ENCODE measurements around the gene CHRNA5. TPM values are rescaled to one million over a fixed set of nuclear protein-coding genes. Genes with fewer than 3 reads are reported as not detected.
"Not testable (repeated sequence)": the region's sequence is repeated elsewhere in the genome, so short reads cannot be mapped to it uniquely, and the experiment has no call there.

Gene CHRNA5
- 0.11 TPM in 1 of 2 replicates, not detected in the other for total RNA-seq (2014; rRNA removed; shearing (Covaris generic); ENCODE audit: low replicate concordance)

GRCh38 chr15:78565097-78565950 lies at the start of gene CHRNA5:
Gene CHRNA5 (plus strand): TSS chr15:78565520. CDS start chr15:78565720, 200 bp downstream.
- DNase-seq = peak; percentile 49
- Histone ChIP-seq H3K4me3 (ENCODE audit: low read length) (peak within 1 kb of the TSS; percentile 54), H4K20me1 (ENCODE audit: insufficient read depth, low read depth, low read length) (no peaks in the 10 kb centered on the region), H3K9me2 (replicated peaks; ENCODE audit: insufficient read depth, low read length) (no peaks in the 10 kb centered on the region), H3K27me3 (ENCODE audit: low read length) (no peaks in the 10 kb centered on the region), H3K4me1 (ENCODE audit: low read length) (peaks cover 10% of the 10 kb centered on the region), H3K27ac (ENCODE audit: low read length) (no peak within 1 kb of the TSS), H3K36me3 (ENCODE audit: insufficient read depth, low read length) (no peaks in the 10 kb centered on the region), H3K79me2 (ENCODE audit: low read length) (no peaks in the 10 kb centered on the region), H3K4me2 (ENCODE audit: low read depth, low read length, poor library complexity, severe bottlenecking) (peak within 1 kb of the TSS; percentile 61), H3K9me3 (ENCODE audit: low read length) (no peaks in the 10 kb centered on the region), H3K9ac (ENCODE audit: low read length) (peak within 1 kb of the TSS; percentile 62), H2AFZ (ENCODE audit: low read length) (peak within 1 kb of the TSS; percentile 75)

GRCh38 chr15:78520035-78520434 lies 45.3 kb upstream of the CHRNA5 start:
- not testable (repeated sequence) for H3K27ac ChIP-seq (ENCODE audit: low read length); H3K27me3 ChIP-seq (ENCODE audit: low read length); H3K4me3 ChIP-seq (ENCODE audit: low read length); H3K4me2 ChIP-seq (ENCODE audit: low read depth, low read length, poor library complexity, severe bottlenecking); H3K9ac ChIP-seq (ENCODE audit: low read length); H3K79me2 ChIP-seq (ENCODE audit: low read length); H4K20me1 ChIP-seq (ENCODE audit: insufficient read depth, low read depth, low read length); H3K9me2 ChIP-seq (replicated peaks; ENCODE audit: insufficient read depth, low read length); H2AFZ ChIP-seq (ENCODE audit: low read length); H3K36me3 ChIP-seq (ENCODE audit: insufficient read depth, low read length); H3K4me1 ChIP-seq (ENCODE audit: low read length); DNase-seq; H3K9me3 ChIP-seq (ENCODE audit: low read length)

- no peaks in the 10 kb centered on the region for H3K36me3 ChIP-seq (ENCODE audit: insufficient read depth, low read length)
- DNase-seq = peak; percentile 11
- no peaks in the 10 kb centered on the region for H3K27me3 ChIP-seq (ENCODE audit: low read length)
- no peaks in the 10 kb centered on the region for H4K20me1 ChIP-seq (ENCODE audit: insufficient read depth, low read depth, low read length)
- H2AFZ ChIP-seq (ENCODE audit: low read length) = no peak overlapping the region
- no peak overlapping the region for H3K27ac ChIP-seq (ENCODE audit: low read length)
- no peak overlapping the region for H3K4me2 ChIP-seq (ENCODE audit: low read depth, low read length, poor library complexity, severe bottlenecking)
- no peaks in the 10 kb centered on the region for H3K79me2 ChIP-seq (ENCODE audit: low read length)
- no peaks in the 10 kb centered on the region for H3K9me2 ChIP-seq (replicated peaks; ENCODE audit: insufficient read depth, low read length)
- no peaks in the 10 kb centered on the region for H3K4me1 ChIP-seq (ENCODE audit: low read length)
- H3K9me3 ChIP-seq (ENCODE audit: low read length) = no peaks in the 10 kb centered on the region
- no peak overlapping the region for H3K9ac ChIP-seq (ENCODE audit: low read length)
- no peak overlapping the region for H3K4me3 ChIP-seq (ENCODE audit: low read length)
Measured at GRCh38 chr15:78524230-78524629, 41.1 kb upstream of the CHRNA5 start.

- no peak for DNase-seq
- Histone ChIP-seq H4K20me1 (ENCODE audit: insufficient read depth, low read depth, low read length) (no peaks in the 10 kb centered on the region), H3K4me2 (ENCODE audit: low read depth, low read length, poor library complexity, severe bottlenecking) (no peak overlapping the region), H3K36me3 (ENCODE audit: insufficient read depth, low read length) (no peaks in the 10 kb centered on the region), H3K9me2 (replicated peaks; ENCODE audit: insufficient read depth, low read length) (no peaks in the 10 kb centered on the region), H3K27ac (ENCODE audit: low read length) (no peak overlapping the region), H3K9me3 (ENCODE audit: low read length) (no peaks in the 10 kb centered on the region), H3K27me3 (ENCODE audit: low read length) (no peaks in the 10 kb centered on the region), H3K79me2 (ENCODE audit: low read length) (no peaks in the 10 kb centered on the region), H3K4me3 (ENCODE audit: low read length) (no peak overlapping the region), H3K4me1 (ENCODE audit: low read length) (no peaks in the 10 kb centered on the region; the same call in 1 of the 2 replicates), H2AFZ (ENCODE audit: low read length) (no peak overlapping the region), H3K9ac (ENCODE audit: low read length) (no peak overlapping the region)
Measured at GRCh38 chr15:78527325-78527724, 38.0 kb upstream of the CHRNA5 start.

- H3K27me3 ChIP-seq (ENCODE audit: low read length) = no peaks in the 10 kb centered on the region
- H3K79me2 ChIP-seq (ENCODE audit: low read length) = no peaks in the 10 kb centered on the region
- no peak overlapping the region for H2AFZ ChIP-seq (ENCODE audit: low read length)
- no peak overlapping the region for H3K4me3 ChIP-seq (ENCODE audit: low read length)
- peak; percentile 9 for DNase-seq
- no peaks in the 10 kb centered on the region for H3K36me3 ChIP-seq (ENCODE audit: insufficient read depth, low read length)
- H3K27ac ChIP-seq (ENCODE audit: low read length) = no peak overlapping the region
- H4K20me1 ChIP-seq (ENCODE audit: insufficient read depth, low read depth, low read length) = no peaks in the 10 kb centered on the region
- H3K9ac ChIP-seq (ENCODE audit: low read length) = no peak overlapping the region
- H3K9me3 ChIP-seq (ENCODE audit: low read length) = no peaks in the 10 kb centered on the region
- no peaks in the 10 kb centered on the region for H3K9me2 ChIP-seq (replicated peaks; ENCODE audit: insufficient read depth, low read length)
- no peaks in the 10 kb centered on the region; the same call in 1 of the 2 replicates for H3K4me1 ChIP-seq (ENCODE audit: low read length)
- H3K4me2 ChIP-seq (ENCODE audit: low read depth, low read length, poor library complexity, severe bottlenecking) = no peak overlapping the region
Measured at GRCh38 chr15:78533331-78533730, 32.0 kb upstream of the CHRNA5 start.

- H2AFZ ChIP-seq (ENCODE audit: low read length) = no peak overlapping the region
- peak; percentile 33 for DNase-seq
- no peaks in the 10 kb centered on the region for H3K27me3 ChIP-seq (ENCODE audit: low read length)
- H3K9me2 ChIP-seq (replicated peaks; ENCODE audit: insufficient read depth, low read length) = no peaks in the 10 kb centered on the region
- H3K4me2 ChIP-seq (ENCODE audit: low read depth, low read length, poor library complexity, severe bottlenecking) = no peak overlapping the region
- H3K9ac ChIP-seq (ENCODE audit: low read length) = no peak overlapping the region
- no peaks in the 10 kb centered on the region for H3K36me3 ChIP-seq (ENCODE audit: insufficient read depth, low read length)
- H3K79me2 ChIP-seq (ENCODE audit: low read length) = peaks cover 10% of the 10 kb centered on the region
- no peak overlapping the region for H3K27ac ChIP-seq (ENCODE audit: low read length)
- H3K4me1 ChIP-seq (ENCODE audit: low read length) = peaks cover 5% of the 10 kb centered on the region
- no peaks in the 10 kb centered on the region for H3K9me3 ChIP-seq (ENCODE audit: low read length)
- no peak overlapping the region for H3K4me3 ChIP-seq (ENCODE audit: low read length)
- H4K20me1 ChIP-seq (ENCODE audit: insufficient read depth, low read depth, low read length) = no peaks in the 10 kb centered on the region
Measured at GRCh38 chr15:78536134-78536533, 29.2 kb upstream of the CHRNA5 start.

GRCh38 chr15:78537266-78537905 lies 27.9 kb upstream of the CHRNA5 start:
- H3K4me3 ChIP-seq (ENCODE audit: low read length) = no peak overlapping the region
- H3K27ac ChIP-seq (ENCODE audit: low read length) = no peak overlapping the region
- H4K20me1 ChIP-seq (ENCODE audit: insufficient read depth, low read depth, low read length) = peaks cover 4% of the 10 kb centered on the region; the same call in 1 of the 2 replicates
- DNase-seq = peak; percentile 40
- no peaks in the 10 kb centered on the region for H3K9me2 ChIP-seq (replicated peaks; ENCODE audit: insufficient read depth, low read length)
- no peak overlapping the region for H3K4me2 ChIP-seq (ENCODE audit: low read depth, low read length, poor library complexity, severe bottlenecking)
- H3K9ac ChIP-seq (ENCODE audit: low read length) = no peak overlapping the region
- H3K9me3 ChIP-seq (ENCODE audit: low read length) = no peaks in the 10 kb centered on the region
- H3K4me1 ChIP-seq (ENCODE audit: low read length) = peaks cover 15% of the 10 kb centered on the region
- peaks cover 22% of the 10 kb centered on the region for H3K79me2 ChIP-seq (ENCODE audit: low read length)
- no peak overlapping the region for H2AFZ ChIP-seq (ENCODE audit: low read length)
- no peaks in the 10 kb centered on the region for H3K27me3 ChIP-seq (ENCODE audit: low read length)
- H3K36me3 ChIP-seq (ENCODE audit: insufficient read depth, low read length) = peaks cover 9% of the 10 kb centered on the region; the same call in 1 of the 2 replicates

- H3K4me1 ChIP-seq (ENCODE audit: low read length) = peaks cover 17% of the 10 kb centered on the region
- H3K36me3 ChIP-seq (ENCODE audit: insufficient read depth, low read length) = peaks cover 17% of the 10 kb centered on the region; the same call in 1 of the 2 replicates
- H3K27me3 ChIP-seq (ENCODE audit: low read length) = no peaks in the 10 kb centered on the region
- H3K9me2 ChIP-seq (replicated peaks; ENCODE audit: insufficient read depth, low read length) = no peaks in the 10 kb centered on the region
- peak; percentile 32 for DNase-seq
- H3K27ac ChIP-seq (ENCODE audit: low read length) = no peak overlapping the region
- H3K4me3 ChIP-seq (ENCODE audit: low read length) = no peak overlapping the region
- H4K20me1 ChIP-seq (ENCODE audit: insufficient read depth, low read depth, low read length) = peaks cover 10% of the 10 kb centered on the region; the same call in 1 of the 2 replicates
- no peak overlapping the region for H3K9ac ChIP-seq (ENCODE audit: low read length)
- no peaks in the 10 kb centered on the region for H3K9me3 ChIP-seq (ENCODE audit: low read length)
- no peak overlapping the region for H3K4me2 ChIP-seq (ENCODE audit: low read depth, low read length, poor library complexity, severe bottlenecking)
- H2AFZ ChIP-seq (ENCODE audit: low read length) = no peak overlapping the region
- H3K79me2 ChIP-seq (ENCODE audit: low read length) = peaks cover 30% of the 10 kb centered on the region
Measured at GRCh38 chr15:78538358-78538757, 27.0 kb upstream of the CHRNA5 start.
